H1 (cell line): ENCODE measurements around the gene PABPN1. TPM values are rescaled to one million over a fixed set of nuclear protein-coding genes. Genes with fewer than 3 reads are reported as not detected.

Experiments
- CTCF ChIA-PET: fragments of 300-600 bp; sonication (Branson Sonifier 250); formaldehyde crosslinking; loops from one replicate; lab custom pipeline; 2021; ENCODE audit not compliant: partially characterized antibody; lab: Charles Lee
- POLR2A ChIA-PET: fragments of 300-600 bp; sonication (Branson Sonifier 250); formaldehyde crosslinking; loops from one replicate; lab custom pipeline; 2021; ENCODE audit warnings: inconsistent platforms; ENCODE audit not compliant: partially characterized antibody; lab: Charles Lee
- DNase-seq, 2 experiments: peaks; one replicate each; pipeline versions ENCODE4 v3.0.0 to v3.0.0-alpha.2; 2010 to 2022; ENCODE audit warnings: low spot score in 2 of 2, low read depth in 1 of 2, mixed read lengths in 1 of 2
- FAIRE-seq: peaks from 2 replicates; lab custom pipeline; 2011; peaks lifted over from hg19 to GRCh38; lab: Jason Lieb, UNC
- H2AFZ ChIP-seq: 2 replicates; pipeline ENCODE4 v1.8.1; 2012; ENCODE audit warnings: low read length, inconsistent platforms
- H2AK5ac ChIP-seq: 2 replicates; pipeline ENCODE4 v1.6.1; 2013; ENCODE audit warnings: low read depth, low read length
- H2BK120ac ChIP-seq: replicated peaks from 2 replicates; pipeline ENCODE3; 2013; ENCODE audit warnings: low read depth, low read length, inconsistent platforms
- H2BK12ac ChIP-seq: 2 replicates; pipeline ENCODE4 v1.6.1; 2013; ENCODE audit warnings: low read depth, low read length
- H2BK15ac ChIP-seq: 2 replicates; pipeline ENCODE4 v1.6.1; 2013; ENCODE audit warnings: low read length
- H2BK20ac ChIP-seq: 2 replicates; pipeline ENCODE4 v1.6.1; 2013; ENCODE audit warnings: low read length
- H2BK5ac ChIP-seq: 2 replicates; pipeline ENCODE4 v1.6.1; 2013; ENCODE audit warnings: low read depth, low read length
- H3K14ac ChIP-seq: 2 replicates; pipeline ENCODE4 v1.6.1; 2013; ENCODE audit warnings: inconsistent platforms; ENCODE audit not compliant: insufficient read length
- H3K18ac ChIP-seq: 2 replicates; pipeline ENCODE4 v1.6.1; 2013; ENCODE audit warnings: low read length; ENCODE audit errors: extremely low read depth
- H3K23ac ChIP-seq: 2 replicates; pipeline ENCODE4 v1.6.1; 2013; ENCODE audit warnings: inconsistent platforms; ENCODE audit not compliant: insufficient read length
- H3K23me2 ChIP-seq: 2 replicates; pipeline ENCODE4 v1.6.1; 2013; ENCODE audit warnings: low read depth, low read length
- H3K27ac ChIP-seq: 2 replicates; pipeline ENCODE4 v1.6.1; 2011; ENCODE audit warnings: low read depth, low read length, inconsistent platforms
- H3K27me3 ChIP-seq, 4 experiments: replicated peaks in 1 of 4; 1 replicate in 1 of 4; 2 replicates in 3 of 4; pipeline versions ENCODE4 v1.6.1 to v1.8.1; 2011 to 2013; ENCODE audit warnings: low read length in 3 of 4, mild to moderate bottlenecking in 3 of 4, inconsistent platforms in 2 of 4, mixed read lengths in 2 of 4, moderate library complexity in 1 of 4; ENCODE audit not compliant: control insufficient read depth in 3 of 4, insufficient read depth in 3 of 4; ENCODE audit errors: extremely low read depth in 1 of 4
- H3K36me3 ChIP-seq, 4 experiments: 2 replicates each; pipeline versions ENCODE4 v1.6.1 to v1.8.1; 2011 to 2013; ENCODE audit warnings: mild to moderate bottlenecking in 4 of 4, low read length in 3 of 4, moderate library complexity in 2 of 4, control low read depth in 1 of 4, inconsistent platforms in 1 of 4; ENCODE audit not compliant: insufficient read depth in 4 of 4, control insufficient read depth in 2 of 4
- H3K4ac ChIP-seq: replicated peaks from 2 replicates; pipeline ENCODE3; 2013; ENCODE audit warnings: low read length, low read depth, mixed read lengths, inconsistent platforms; ENCODE audit not compliant: insufficient read length
- H3K4me1 ChIP-seq, 4 experiments: replicated peaks in 1 of 4; 1 replicate in 1 of 4; 2 replicates in 3 of 4; pipeline versions ENCODE4 v1.6.1 to v1.8.1; 2011 to 2013; ENCODE audit warnings: low read length in 3 of 4, inconsistent platforms in 2 of 4, mixed read lengths in 1 of 4; ENCODE audit not compliant: insufficient read depth in 4 of 4, control insufficient read depth in 3 of 4
- H3K4me2 ChIP-seq, 2 experiments: 2 replicates each; pipeline versions ENCODE4 v1.6.1 to v1.8.1; 2011 to 2013; ENCODE audit warnings: low read depth in 2 of 2, low read length in 2 of 2, control low read depth in 1 of 2, inconsistent platforms in 1 of 2, mild to moderate bottlenecking in 1 of 2; ENCODE audit not compliant: insufficient read depth in 1 of 2
- H3K4me3 ChIP-seq, 4 experiments: fragments of 200-600, 300-600 bp in 1 of 4; sonication (generic), shearing (Covaris generic), sonication (Bioruptor Twin) in 1 of 4; 2 replicates each; pipeline versions ENCODE4 v1.5.1 to v1.8.1; 2011 to 2016; ENCODE audit warnings: low read length in 4 of 4, low read depth in 3 of 4, control low read depth in 2 of 4, inconsistent platforms in 2 of 4, mild to moderate bottlenecking in 2 of 4, mixed read lengths in 1 of 4, moderate library complexity in 1 of 4; ENCODE audit not compliant: insufficient read depth in 2 of 4; ENCODE audit errors: extremely low read depth in 1 of 4
- H3K56ac ChIP-seq: replicated peaks from 2 replicates; pipeline ENCODE3; 2013; ENCODE audit warnings: low read depth, mild to moderate bottlenecking, mixed read lengths, low read length, inconsistent platforms; ENCODE audit not compliant: insufficient read length
- H3K79me1 ChIP-seq: 2 replicates; pipeline ENCODE4 v1.6.1; 2013; ENCODE audit warnings: low read depth, low read length, control low read depth
- H3K79me2 ChIP-seq, 2 experiments: 2 replicates each; pipeline versions ENCODE4 v1.6.1 to v1.8.1; 2012 to 2013; ENCODE audit warnings: low read length in 2 of 2, mild to moderate bottlenecking in 2 of 2, inconsistent platforms in 1 of 2; ENCODE audit not compliant: insufficient read depth in 2 of 2, control insufficient read depth in 1 of 2
- H3K9ac ChIP-seq, 4 experiments: replicated peaks in 1 of 4; 1 replicate in 1 of 4; 2 replicates in 3 of 4; pipeline versions ENCODE4 v1.6.1 to v1.8.1; 2011 to 2013; ENCODE audit warnings: low read depth in 3 of 4, low read length in 3 of 4, control low read depth in 2 of 4, mild to moderate bottlenecking in 2 of 4, moderate library complexity in 2 of 4, inconsistent platforms in 1 of 4; ENCODE audit errors: extremely low read depth in 1 of 4
- H3K9me3 ChIP-seq, 2 experiments: 2 replicates each; pipeline versions ENCODE4 v1.6.1 to v1.8.1; 2012 to 2013; ENCODE audit warnings: mild to moderate bottlenecking in 2 of 2, moderate library complexity in 2 of 2, control low read depth in 1 of 2, inconsistent platforms in 1 of 2, low read depth in 1 of 2, low read length in 1 of 2, mixed read lengths in 1 of 2; ENCODE audit not compliant: insufficient read depth in 2 of 2
- H4K20me1 ChIP-seq, 2 experiments: replicated peaks in 1 of 2; 2 replicates each; pipeline versions ENCODE3 to v1.8.1; 2011 to 2013; ENCODE audit warnings: inconsistent platforms in 2 of 2, low read length in 2 of 2, mild to moderate bottlenecking in 1 of 2; ENCODE audit not compliant: insufficient read depth in 2 of 2, control insufficient read depth in 1 of 2
- H4K5ac ChIP-seq: 2 replicates; pipeline ENCODE4 v1.6.1; 2013; ENCODE audit warnings: low read length, low read depth, mixed read lengths, inconsistent platforms; ENCODE audit not compliant: insufficient read length
- H4K8ac ChIP-seq: 2 replicates; pipeline ENCODE4 v1.8.0; 2013; ENCODE audit warnings: mild to moderate bottlenecking, moderate library complexity, low read length, inconsistent platforms; ENCODE audit not compliant: insufficient read depth; ENCODE audit errors: extremely low read depth
- H4K91ac ChIP-seq: replicated peaks from 2 replicates; pipeline ENCODE3; 2013; ENCODE audit warnings: low read length, mixed read lengths, inconsistent platforms; ENCODE audit not compliant: insufficient read length
- CBX5 ChIP-seq: fragments of 300-800, 300-1000 bp; sonication (generic); IDR thresholded peaks from 2 replicates; pipeline ENCODE4 v1.7.1; 2016; ENCODE audit warnings: antibody characterized with exemption, low read length, low read depth
- CEBPB ChIP-seq: IDR thresholded peaks from 2 replicates; pipeline ENCODE4 v1.6.1; 2012; ENCODE audit warnings: low read depth, low read length
- GABPA ChIP-seq: IDR thresholded peaks from 2 replicates; pipeline ENCODE4 v1.6.1; 2011; ENCODE audit warnings: mild to moderate bottlenecking, low read length, moderate library complexity, borderline replicate concordance; ENCODE audit not compliant: insufficient read depth
- KDM4A ChIP-seq: IDR thresholded peaks from one replicate; pipeline ENCODE4 v1.7.1; 2012; ENCODE audit warnings: low read depth, mild to moderate bottlenecking, moderate library complexity, low read length, inconsistent platforms; ENCODE audit not compliant: severe bottlenecking
- RNF2 ChIP-seq: fragments of 200-900, 300-1000 bp; sonication (generic); IDR thresholded peaks from 2 replicates; pipeline ENCODE4 v1.7.1; 2016; ENCODE audit warnings: borderline replicate concordance, low read depth, mild to moderate bottlenecking, antibody characterized with exemption, low read length; ENCODE audit not compliant: poor library complexity, severe bottlenecking; ENCODE audit errors: missing control alignments
- SIN3A ChIP-seq, 2 experiments: IDR thresholded peaks in 1 of 2; conservative IDR thresholded peaks in 1 of 2; 2 replicates each; pipeline ENCODE4 v1.6.1; 2011 to 2012; ENCODE audit warnings: low read length in 2 of 2, improper control_type of control experiment in 1 of 2, low read depth in 1 of 2, mild to moderate bottlenecking in 1 of 2
- TAF1 ChIP-seq: IDR thresholded peaks from 2 replicates; pipeline ENCODE4 v1.6.1; 2011; ENCODE audit warnings: mild to moderate bottlenecking, low read depth, low read length
- WGBS, 2 experiments: shearing (Covaris generic) in 1 of 2; methylation state at CpG; one replicate each; pipeline versions ENCODE4 v1.1.6 to v1.1.7; 2013 to 2015; ENCODE audit warnings: low lambda C conversion rate in 2 of 2, mixed read lengths in 2 of 2, inconsistent platforms in 1 of 2, low coverage in 1 of 2, missing lambda C conversion rate in 1 of 2; ENCODE audit not compliant: insufficient replicate concordance in 2 of 2, insufficient coverage in 1 of 2, insufficient read length in 1 of 2; ENCODE audit errors: extremely low coverage in 1 of 2, missing lambda C conversion rate in 1 of 2; 5-methylcytosine and 5-hydroxymethylcytosine counted together
- polyA plus RNA-seq, 7 experiments: library from polyadenylated mRNA; depleted of rRNA in 3 of 7; stranded (reverse) in 5 of 7; unstranded in 2 of 7; fragments of >200 nt in 5 of 7; fragments of 200-250 nt in 2 of 7; gene quantifications; 1 replicate in 5 of 7; 2 replicates in 1 of 7; 4 replicates in 1 of 7; pipeline versions ENCODE4 v1.2.1 to v1.2.3, GENCODE V29; 2011 to 2013; ENCODE audit warnings: missing spikeins in 2 of 7, mixed read lengths in 2 of 7
- total RNA-seq: library from RNA; stranded (reverse); fragmentation: NEBNext Ultra II Directional; extraction: Animal tissue kit (Norgen Biotek cat#: 25700); gene quantifications from 2 replicates; pipeline ENCODE4 v1.2.1, GENCODE V29; 2021
- TF ChIP-seq, protein P1 (sequence below): IDR thresholded peaks from 2 replicates; pipeline ENCODE4 v1.6.1; 2012; ENCODE audit warnings: inconsistent platforms

PABPN1 gene
- total and polyA plus RNA-seq, 2 of the 8 experiments (the other 6 are each of a cell fraction or from before 2014, with no cell fraction given) = 300 to 331 TPM

DNA sequence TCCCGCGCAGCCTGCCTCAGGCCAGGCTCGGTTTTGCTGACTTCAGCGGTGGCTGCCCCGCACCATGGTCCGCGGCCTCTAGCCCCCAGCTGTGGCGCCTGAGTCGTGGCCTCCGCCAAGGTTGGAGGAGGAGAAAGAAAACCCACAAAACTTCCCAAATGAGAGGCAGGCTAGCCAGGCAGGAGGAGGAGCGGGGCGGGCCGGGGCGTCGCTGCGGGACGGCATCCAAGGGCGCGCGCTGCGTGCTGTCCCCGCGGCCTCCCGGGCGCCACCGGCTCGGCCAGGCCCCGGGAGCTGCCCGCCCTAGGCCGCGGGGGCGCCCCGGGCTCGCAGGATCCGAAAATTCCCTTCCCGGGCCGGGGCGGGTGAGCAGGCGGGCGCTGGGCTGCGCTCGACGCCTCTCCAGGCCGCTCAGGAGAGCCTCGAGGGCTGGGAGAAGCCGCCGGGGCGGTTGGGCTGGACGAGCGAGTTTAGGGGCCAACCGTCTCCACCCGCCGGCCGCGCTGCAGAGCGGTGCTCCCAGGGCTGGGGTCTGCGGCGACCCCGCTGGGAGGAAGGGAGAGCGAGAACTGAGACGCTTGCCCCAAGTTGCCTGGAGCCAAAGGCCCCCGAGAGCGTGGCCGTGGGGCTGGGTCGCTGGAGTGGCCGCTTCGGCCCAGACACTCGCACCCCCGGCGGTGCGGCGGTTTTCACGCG, 43.9 kb downstream of the PABPN1 start, which contains the start of gene EFS:
Gene EFS, minus strand, starts transcription at position 137 of the 696 bp plus-strand sequence. CDS start 147 bp downstream, outside the sequence.
- peak within 1 kb of the TSS; percentile 85 to 90 for H3K4me2 ChIP-seq
- TF ChIP-seq GABPA (0 out of 2 replicates have a peak, but pooled peaks have one; percentile 11), CBX5 (no peak), TAF1 (0 out of 2 replicates have a peak, but pooled peaks have one; percentile 6), CEBPB (no peak), KDM4A (peak; percentile 70), RNF2 (peak; percentile 62), SIN3A (conservative IDR thresholded peaks at IDR 0.05 in 1 of 2, IDR thresholded peaks at IDR 0.05 in 1 of 2; ENCODE audit: low read depth in 1 of 2, low read length in 2 of 2) (0 out of 4 replicates have a peak, but pooled peaks of 1 of the 2 experiments have one; percentile 1)
- TF ChIP-seq, protein P1, sequence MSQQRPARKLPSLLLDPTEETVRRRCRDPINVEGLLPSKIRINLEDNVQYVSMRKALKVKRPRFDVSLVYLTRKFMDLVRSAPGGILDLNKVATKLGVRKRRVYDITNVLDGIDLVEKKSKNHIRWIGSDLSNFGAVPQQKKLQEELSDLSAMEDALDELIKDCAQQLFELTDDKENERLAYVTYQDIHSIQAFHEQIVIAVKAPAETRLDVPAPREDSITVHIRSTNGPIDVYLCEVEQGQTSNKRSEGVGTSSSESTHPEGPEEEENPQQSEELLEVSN = 0 out of 2 replicates have a peak, but pooled peaks have one; percentile 12

More for the DNA sequence above, 43.9 kb downstream of the PABPN1 start, which contains the start of gene EFS:
- peak within 1 kb of the TSS; percentile 24 for H2BK120ac ChIP-seq
- FAIRE-seq = no peak
- H3K4me3 ChIP-seq = peak within 1 kb of the TSS; percentile 69 to 79 (median 77)
- H2AK5ac ChIP-seq = peak within 1 kb of the TSS; percentile 60; the same call in 1 of the 2 replicates
- peaks cover 8 to 12% of the 10 kb centered on the region in 2 experiments for H4K20me1 ChIP-seq
- H3K36me3 ChIP-seq = peaks cover 0 to 5% (median 0%) of the 10 kb centered on the region in 4 experiments; a peak in 2 of 8 replicates
- peak within 1 kb of the TSS; percentile 74 for H2BK5ac ChIP-seq
- peak within 1 kb of the TSS; percentile 85 for H3K27ac ChIP-seq
- peaks cover 0 to 12% (median 10%) of the 10 kb centered on the region in 4 experiments; a peak in 5 of 7 replicates for H3K27me3 ChIP-seq
- no peaks in the 10 kb centered on the region for H3K9me3 ChIP-seq
- H3K56ac ChIP-seq = peak within 1 kb of the TSS; percentile 78
- no peaks in the 10 kb centered on the region for H3K79me2 ChIP-seq
- H4K5ac ChIP-seq = peak within 1 kb of the TSS; percentile 73
- no peak within 1 kb of the TSS for H2AFZ ChIP-seq
- H3K4me1 ChIP-seq = peaks cover 2 to 22% (median 14%) of the 10 kb centered on the region in 4 experiments; a peak in 6 of 7 replicates
- H3K23me2 ChIP-seq = peaks cover 21% of the 10 kb centered on the region; the same call in 1 of the 2 replicates
- H3K79me1 ChIP-seq = no peaks in the 10 kb centered on the region
- peak within 1 kb of the TSS; percentile 85 for H2BK12ac ChIP-seq
- peak within 1 kb of the TSS; percentile 61; the same call in 1 of the 2 replicates for H2BK20ac ChIP-seq
- whole genome bisulfite sequencing, 2 experiments = 2% methylated on average over 50 of the region's 74 CpGs; no CpG with 5 or more reads in 1 of the 2 experiments
- CTCF ChIA-PET = interaction anchor here (1.1 to 20.9 kb wide), 4 partner anchors 14 to 37 kb away, joined by 3 to 333 read pairs (median 41); partner anchors contain the start of genes CMTM5 and IL25
- POLR2A ChIA-PET = interaction anchor here (0.8 to 7.1 kb wide), 13 partner anchors 11 to 79 kb away, joined by 3 to 73 read pairs (median 4); partner anchors contain the start of genes BCL2L2, CMTM5, HOMEZ and PABPN1
- peak within 1 kb of the TSS; percentile 88 for H4K8ac ChIP-seq
- peak within 1 kb of the TSS; percentile 97 for H3K18ac ChIP-seq
- peak within 1 kb of the TSS; percentile 55 to 90 (median 70) for H3K9ac ChIP-seq
- H3K23ac ChIP-seq = no peak within 1 kb of the TSS
- H3K4ac ChIP-seq = peak within 1 kb of the TSS; percentile 69
- H2BK15ac ChIP-seq = peak within 1 kb of the TSS; percentile 88
- DNase-seq = peak in 1 of 2 experiments; percentile 65
- no peak within 1 kb of the TSS for H3K14ac ChIP-seq
- H4K91ac ChIP-seq = peak within 1 kb of the TSS; percentile 92
